HepG2 (cell line): ENCODE data around the gene DNMT3B. TPM values are rescaled to one million over a fixed set of nuclear protein-coding genes. Genes with fewer than 3 reads are reported as not detected.

ENCODE experiments used
- BRD4 ChIP-seq: sonication (generic); formaldehyde crosslinking; IDR thresholded peaks from 2 replicates; pipeline ENCODE4 v1.4.0; 2020; ENCODE audit warnings: missing genetic modification reagents
- FOSL2 ChIP-seq: sonication (generic); formaldehyde crosslinking; IDR thresholded peaks from 2 replicates; pipeline ENCODE4 v1.4.0; 2020; ENCODE audit warnings: missing genetic modification reagents
- FOXJ3 ChIP-seq: sonication (generic); formaldehyde crosslinking; IDR thresholded peaks from 2 replicates; pipeline ENCODE4 v1.4.0; 2020; ENCODE audit warnings: missing genetic modification reagents, mild to moderate bottlenecking, borderline replicate concordance
- PPARG ChIP-seq: conservative IDR thresholded peaks from 2 replicates; pipeline ENCODE4 v1.6.1; 2016; ENCODE audit warnings: missing biosample characterization, missing genetic modification reagents
- SP5 ChIP-seq: IDR thresholded peaks from 2 replicates; pipeline ENCODE4 v1.6.1; 2016; ENCODE audit warnings: low read depth, borderline replicate concordance
- YEATS2 ChIP-seq: sonication (generic); formaldehyde crosslinking; IDR thresholded peaks from 2 replicates; pipeline ENCODE4 v1.4.0; 2020; ENCODE audit warnings: missing genetic modification reagents, borderline replicate concordance
- ZEB1 ChIP-seq: IDR thresholded peaks from 2 replicates; pipeline ENCODE4 v1.6.1; 2012; ENCODE audit warnings: mild to moderate bottlenecking, low read depth, inconsistent platforms; ENCODE audit not compliant: insufficient replicate concordance
- ZNF10 ChIP-seq: sonication (generic); formaldehyde crosslinking; IDR thresholded peaks from 2 replicates; pipeline ENCODE4 v1.4.0; 2020; ENCODE audit warnings: mild to moderate bottlenecking, low read depth, missing genetic modification reagents, borderline replicate concordance
- ZNF280D ChIP-seq: sonication (generic); formaldehyde crosslinking; IDR thresholded peaks from 2 replicates; pipeline ENCODE4 v1.5.1; 2020; ENCODE audit warnings: mild to moderate bottlenecking, missing genetic modification reagents
- ZNF317 ChIP-seq: sonication (generic); formaldehyde crosslinking; IDR thresholded peaks from 2 replicates; pipeline ENCODE4 v1.5.0; 2020; ENCODE audit warnings: mild to moderate bottlenecking, missing genetic modification reagents
- ZNF563 ChIP-seq: sonication (generic); formaldehyde crosslinking; IDR thresholded peaks from 2 replicates; pipeline ENCODE4 v1.8.0; 2022; ENCODE audit warnings: mild to moderate bottlenecking, moderate library complexity, missing genetic modification reagents
- ZSCAN31 ChIP-seq: sonication (generic); formaldehyde crosslinking; IDR thresholded peaks from 2 replicates; pipeline ENCODE4 v1.5.0; 2020; ENCODE audit warnings: low read depth, mild to moderate bottlenecking, missing genetic modification reagents
- polyA plus RNA-seq, 8 experiments: library from polyadenylated mRNA; depleted of rRNA in 3 of 8; stranded (reverse) in 7 of 8; unstranded in 1 of 8; fragments of >200 nt; fragmentation: Illumina TruSeq in 4 of 8; extraction: Trizol in 4 of 8; gene quantifications; 2 replicates each; pipeline versions ENCODE4 v1.2.1 to v1.2.3, GENCODE V29; 2011 to 2016; ENCODE audit warnings: low read depth in 4 of 8, missing spikeins in 1 of 8, mixed read lengths in 1 of 8; ENCODE audit not compliant: insufficient read depth in 1 of 8
- total RNA-seq, 5 experiments: library from RNA; depleted of rRNA; stranded (reverse); fragments of >200 nt; fragmentation: Illumina TruSeq; extraction: Trizol; gene quantifications; 2 replicates each; pipeline ENCODE4 v1.2.3, GENCODE V29; 2016; ENCODE audit warnings: low read depth in 1 of 5
- TF ChIP-seq, protein P1 (sequence below): sonication (generic); formaldehyde crosslinking; IDR thresholded peaks from 2 replicates; pipeline ENCODE4 v1.9.0; 2021; ENCODE audit warnings: missing genetic modification reagents, mild to moderate bottlenecking, borderline replicate concordance
- TF ChIP-seq, protein P2 (sequence below): sonication (generic); formaldehyde crosslinking; IDR thresholded peaks from 2 replicates; pipeline ENCODE4 v1.4.0; 2020; ENCODE audit warnings: missing genetic modification reagents, borderline replicate concordance
- TF ChIP-seq, protein P3 (sequence below): IDR thresholded peaks from 2 replicates; pipeline ENCODE4 v1.6.1; 2018; ENCODE audit warnings: missing genetic modification reagents
- TF ChIP-seq, protein P4 (sequence below): sonication (generic); formaldehyde crosslinking; conservative IDR thresholded peaks from 2 replicates; pipeline ENCODE4 v1.8.0; 2022; ENCODE audit warnings: mild to moderate bottlenecking, moderate library complexity, missing genetic modification reagents

Gene DNMT3B
- total and polyA plus RNA-seq, 2 of the 13 experiments (the other 11 are each of a cell fraction or from before 2014, with no cell fraction given): 3.8 to 13.9 TPM

DNA sequence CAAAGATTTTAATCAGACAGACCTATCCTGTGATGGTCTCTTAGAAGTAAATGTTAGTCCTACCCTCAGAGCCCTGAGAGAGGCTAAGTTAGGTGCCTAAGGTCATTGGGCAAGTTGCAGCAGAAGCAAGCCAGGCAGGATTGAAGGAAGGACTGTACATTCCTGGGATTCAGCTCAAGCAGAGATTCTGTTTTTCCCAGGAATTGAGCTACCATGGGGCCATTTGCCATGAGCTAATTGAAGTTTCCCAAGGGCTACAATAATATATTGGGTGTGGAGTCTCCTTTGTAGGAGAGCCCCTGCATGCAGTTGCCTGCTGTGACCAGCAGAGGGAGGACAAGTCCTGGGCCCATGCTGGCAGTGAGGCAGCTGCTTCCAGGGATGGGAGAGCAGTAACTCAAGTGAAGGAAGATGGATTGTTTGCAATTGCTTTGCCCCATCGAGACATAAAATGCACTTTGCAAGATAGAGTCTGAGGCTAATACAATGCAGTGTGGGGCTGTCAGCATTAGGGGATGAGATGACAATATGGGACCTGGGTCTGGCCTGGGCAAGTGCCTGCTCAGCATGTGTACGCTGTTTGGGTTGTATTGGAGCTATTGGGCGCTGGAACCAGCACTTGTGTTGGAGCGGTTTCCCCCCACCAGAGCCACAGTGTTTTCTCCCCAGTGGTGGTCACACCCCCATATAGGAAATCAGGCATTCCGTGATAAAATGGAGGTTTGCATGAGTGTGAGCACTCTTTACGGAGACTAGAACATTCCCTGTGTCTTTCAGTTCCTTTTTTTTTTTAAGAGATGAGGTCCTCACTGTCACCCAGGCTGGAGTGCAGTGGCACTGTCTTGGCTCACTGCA, 27.9 kb downstream of the DNMT3B start (continued):
- TF ChIP-seq, protein P1, sequence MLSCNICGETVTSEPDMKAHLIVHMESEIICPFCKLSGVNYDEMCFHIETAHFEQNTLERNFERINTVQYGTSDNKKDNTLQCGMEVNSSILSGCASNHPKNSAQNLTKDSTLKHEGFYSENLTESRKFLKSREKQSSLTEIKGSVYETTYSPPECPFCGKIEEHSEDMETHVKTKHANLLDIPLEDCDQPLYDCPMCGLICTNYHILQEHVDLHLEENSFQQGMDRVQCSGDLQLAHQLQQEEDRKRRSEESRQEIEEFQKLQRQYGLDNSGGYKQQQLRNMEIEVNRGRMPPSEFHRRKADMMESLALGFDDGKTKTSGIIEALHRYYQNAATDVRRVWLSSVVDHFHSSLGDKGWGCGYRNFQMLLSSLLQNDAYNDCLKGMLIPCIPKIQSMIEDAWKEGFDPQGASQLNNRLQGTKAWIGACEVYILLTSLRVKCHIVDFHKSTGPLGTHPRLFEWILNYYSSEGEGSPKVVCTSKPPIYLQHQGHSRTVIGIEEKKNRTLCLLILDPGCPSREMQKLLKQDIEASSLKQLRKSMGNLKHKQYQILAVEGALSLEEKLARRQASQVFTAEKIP (CRISPR knock-in tag): no peak
- no peak for TF ChIP-seq FOXJ3 (CRISPR knock-in tag)
- TF ChIP-seq ZNF317 (CRISPR knock-in tag): no peak
- no peak for TF ChIP-seq BRD4 (CRISPR knock-in tag)
- peak; percentile 27; the same call in 1 of the 2 replicates for TF ChIP-seq ZNF280D (CRISPR knock-in tag)
- TF ChIP-seq, protein P2, sequence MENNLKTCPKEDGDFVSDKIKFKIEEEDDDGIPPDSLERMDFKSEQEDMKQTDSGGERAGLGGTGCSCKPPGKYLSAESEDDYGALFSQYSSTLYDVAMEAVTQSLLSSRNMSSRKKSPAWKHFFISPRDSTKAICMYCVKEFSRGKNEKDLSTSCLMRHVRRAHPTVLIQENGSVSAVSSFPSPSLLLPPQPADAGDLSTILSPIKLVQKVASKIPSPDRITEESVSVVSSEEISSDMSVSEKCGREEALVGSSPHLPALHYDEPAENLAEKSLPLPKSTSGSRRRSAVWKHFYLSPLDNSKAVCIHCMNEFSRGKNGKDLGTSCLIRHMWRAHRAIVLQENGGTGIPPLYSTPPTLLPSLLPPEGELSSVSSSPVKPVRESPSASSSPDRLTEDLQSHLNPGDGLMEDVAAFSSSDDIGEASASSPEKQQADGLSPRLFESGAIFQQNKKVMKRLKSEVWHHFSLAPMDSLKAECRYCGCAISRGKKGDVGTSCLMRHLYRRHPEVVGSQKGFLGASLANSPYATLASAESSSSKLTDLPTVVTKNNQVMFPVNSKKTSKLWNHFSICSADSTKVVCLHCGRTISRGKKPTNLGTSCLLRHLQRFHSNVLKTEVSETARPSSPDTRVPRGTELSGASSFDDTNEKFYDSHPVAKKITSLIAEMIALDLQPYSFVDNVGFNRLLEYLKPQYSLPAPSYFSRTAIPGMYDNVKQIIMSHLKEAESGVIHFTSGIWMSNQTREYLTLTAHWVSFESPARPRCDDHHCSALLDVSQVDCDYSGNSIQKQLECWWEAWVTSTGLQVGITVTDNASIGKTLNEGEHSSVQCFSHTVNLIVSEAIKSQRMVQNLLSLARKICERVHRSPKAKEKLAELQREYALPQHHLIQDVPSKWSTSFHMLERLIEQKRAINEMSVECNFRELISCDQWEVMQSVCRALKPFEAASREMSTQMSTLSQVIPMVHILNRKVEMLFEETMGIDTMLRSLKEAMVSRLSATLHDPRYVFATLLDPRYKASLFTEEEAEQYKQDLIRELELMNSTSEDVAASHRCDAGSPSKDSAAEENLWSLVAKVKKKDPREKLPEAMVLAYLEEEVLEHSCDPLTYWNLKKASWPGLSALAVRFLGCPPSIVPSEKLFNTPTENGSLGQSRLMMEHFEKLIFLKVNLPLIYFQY (CRISPR knock-in tag): no peak
- TF ChIP-seq ZSCAN31 (CRISPR knock-in tag): no peak
- no peak; the same call in 1 of the 2 replicates for TF ChIP-seq YEATS2
- peak; percentile 31; the same call in 1 of the 2 replicates for TF ChIP-seq ZNF563 (CRISPR knock-in tag)
- TF ChIP-seq, protein P3, sequence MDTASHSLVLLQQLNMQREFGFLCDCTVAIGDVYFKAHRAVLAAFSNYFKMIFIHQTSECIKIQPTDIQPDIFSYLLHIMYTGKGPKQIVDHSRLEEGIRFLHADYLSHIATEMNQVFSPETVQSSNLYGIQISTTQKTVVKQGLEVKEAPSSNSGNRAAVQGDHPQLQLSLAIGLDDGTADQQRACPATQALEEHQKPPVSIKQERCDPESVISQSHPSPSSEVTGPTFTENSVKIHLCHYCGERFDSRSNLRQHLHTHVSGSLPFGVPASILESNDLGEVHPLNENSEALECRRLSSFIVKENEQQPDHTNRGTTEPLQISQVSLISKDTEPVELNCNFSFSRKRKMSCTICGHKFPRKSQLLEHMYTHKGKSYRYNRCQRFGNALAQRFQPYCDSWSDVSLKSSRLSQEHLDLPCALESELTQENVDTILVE: 0 out of 2 replicates have a peak, but pooled peaks have one; percentile 32
- TF ChIP-seq SP5 (CRISPR knock-in tag): no peak
- no peak for TF ChIP-seq ZEB1
- no peak for TF ChIP-seq ZNF10
- peak; percentile 48 for TF ChIP-seq FOSL2 (CRISPR knock-in tag)
- TF ChIP-seq, protein P4, sequence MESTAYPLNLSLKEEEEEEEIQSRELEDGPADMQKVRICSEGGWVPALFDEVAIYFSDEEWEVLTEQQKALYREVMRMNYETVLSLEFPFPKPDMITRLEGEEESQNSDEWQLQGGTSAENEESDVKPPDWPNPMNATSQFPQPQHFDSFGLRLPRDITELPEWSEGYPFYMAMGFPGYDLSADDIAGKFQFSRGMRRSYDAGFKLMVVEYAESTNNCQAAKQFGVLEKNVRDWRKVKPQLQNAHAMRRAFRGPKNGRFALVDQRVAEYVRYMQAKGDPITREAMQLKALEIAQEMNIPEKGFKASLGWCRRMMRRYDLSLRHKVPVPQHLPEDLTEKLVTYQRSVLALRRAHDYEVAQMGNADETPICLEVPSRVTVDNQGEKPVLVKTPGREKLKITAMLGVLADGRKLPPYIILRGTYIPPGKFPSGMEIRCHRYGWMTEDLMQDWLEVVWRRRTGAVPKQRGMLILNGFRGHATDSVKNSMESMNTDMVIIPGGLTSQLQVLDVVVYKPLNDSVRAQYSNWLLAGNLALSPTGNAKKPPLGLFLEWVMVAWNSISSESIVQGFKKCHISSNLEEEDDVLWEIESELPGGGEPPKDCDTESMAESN (CRISPR knock-in tag): no peak
- peak; percentile 45 for TF ChIP-seq PPARG
